Uterus (tissue), 2 donors: ENCODE measurements around the gene SVIL.

Source experiments
- POLR2A ChIP-seq, 2 donors: fragments of 450-650 bp; IDR thresholded peaks; one replicate each; pipeline ENCODE4 v1.6.1; 2016; ENCODE audit warnings: antibody characterized with exemption in 2 of 2, mild to moderate bottlenecking in 1 of 2, moderate library complexity in 1 of 2
- TF ChIP-seq, protein P1 (sequence below), 4 experiments: fragments of 200-600 bp in 2 of 4; fragments of 450-650 bp in 2 of 4; sonication (generic) in 2 of 4; IDR thresholded peaks; one replicate each; pipeline ENCODE4 v1.5.1; 2016 to 2019; ENCODE audit warnings: antibody characterized with exemption in 4 of 4, mild to moderate bottlenecking in 2 of 4, moderate library complexity in 1 of 4

DNA sequence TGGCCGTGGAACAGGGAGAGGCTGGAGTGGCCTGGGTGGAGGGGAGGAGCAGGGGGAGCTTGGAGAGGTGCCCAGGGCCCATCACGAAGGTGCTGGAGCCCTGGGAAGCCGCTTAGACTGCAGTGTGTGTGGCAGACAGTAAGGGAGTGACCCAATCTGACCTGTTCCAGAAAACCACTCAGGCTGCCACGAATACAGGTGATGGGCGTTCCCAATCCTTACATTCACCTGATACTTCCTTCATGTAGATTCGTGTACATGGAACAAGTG is 161.7 kb downstream of the SVIL start:
- TF ChIP-seq, protein P1, sequence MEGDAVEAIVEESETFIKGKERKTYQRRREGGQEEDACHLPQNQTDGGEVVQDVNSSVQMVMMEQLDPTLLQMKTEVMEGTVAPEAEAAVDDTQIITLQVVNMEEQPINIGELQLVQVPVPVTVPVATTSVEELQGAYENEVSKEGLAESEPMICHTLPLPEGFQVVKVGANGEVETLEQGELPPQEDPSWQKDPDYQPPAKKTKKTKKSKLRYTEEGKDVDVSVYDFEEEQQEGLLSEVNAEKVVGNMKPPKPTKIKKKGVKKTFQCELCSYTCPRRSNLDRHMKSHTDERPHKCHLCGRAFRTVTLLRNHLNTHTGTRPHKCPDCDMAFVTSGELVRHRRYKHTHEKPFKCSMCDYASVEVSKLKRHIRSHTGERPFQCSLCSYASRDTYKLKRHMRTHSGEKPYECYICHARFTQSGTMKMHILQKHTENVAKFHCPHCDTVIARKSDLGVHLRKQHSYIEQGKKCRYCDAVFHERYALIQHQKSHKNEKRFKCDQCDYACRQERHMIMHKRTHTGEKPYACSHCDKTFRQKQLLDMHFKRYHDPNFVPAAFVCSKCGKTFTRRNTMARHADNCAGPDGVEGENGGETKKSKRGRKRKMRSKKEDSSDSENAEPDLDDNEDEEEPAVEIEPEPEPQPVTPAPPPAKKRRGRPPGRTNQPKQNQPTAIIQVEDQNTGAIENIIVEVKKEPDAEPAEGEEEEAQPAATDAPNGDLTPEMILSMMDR (IDR thresholded peaks at IDR 0.05) = no peak
- TF ChIP-seq POLR2A (IDR thresholded peaks at IDR 0.05) = no peak
